GM19324 (cell line): ENCODE data around the gene CDA.

Experiments used
- ATAC-seq: cut with Tn5 transposase; IDR thresholded peaks from one replicate; pipeline ENCODE4 v1.9.1; 2021; ENCODE audit warnings: mild to moderate bottlenecking, moderate library complexity; ENCODE audit not compliant: unreplicated experiment, low FRiP score

The CDA gene

GRCh38 chr1:20643080-20643479, 54.2 kb downstream of the CDA start:
- ATAC-seq, result no peak

GRCh38 chr1:20644416-20644815, 55.5 kb downstream of the CDA start:
- ATAC-seq, result no peak

- no peak for ATAC-seq
Measured at GRCh38 chr1:20645414-20645813, 56.5 kb downstream of the CDA start.

GRCh38 chr1:20648438-20648837, 59.5 kb downstream of the CDA start:
- ATAC-seq, result no peak

- ATAC-seq, result no peak
Measured at GRCh38 chr1:20648946-20649345, 60.0 kb downstream of the CDA start.

GRCh38 chr1:20652300-20652699, 63.4 kb downstream of the CDA start:
- no peak for ATAC-seq

- no peak for ATAC-seq
Measured at GRCh38 chr1:20654104-20654690, 65.3 kb downstream of the CDA start.

- no peak for ATAC-seq
Measured at GRCh38 chr1:20657024-20657423, 68.1 kb downstream of the CDA start.

GRCh38 chr1:20658166-20658915, 69.4 kb downstream of the CDA start:
- no peak for ATAC-seq

GRCh38 chr1:20660363-20660762, 71.5 kb downstream of the CDA start:
- ATAC-seq, result no peak

GRCh38 chr1:20660847-20661206, 71.9 kb downstream of the CDA start:
- no peak for ATAC-seq

- peak; percentile 96 for ATAC-seq
Measured at GRCh38 chr1:20661207-20662109, 72.6 kb downstream of the CDA start, which contains the start of gene DDOST. DDOST (minus strand) TSS chr1:20661369; CDS start chr1:20661350, 19 bp downstream.

- ATAC-seq, result no peak
Measured at GRCh38 chr1:20662110-20662475, 73.2 kb downstream of the CDA start.

GRCh38 chr1:20663365-20663764, 74.5 kb downstream of the CDA start:
- no peak for ATAC-seq

- no peak for ATAC-seq
Measured at GRCh38 chr1:20663969-20664715, 75.2 kb downstream of the CDA start.

GRCh38 chr1:20665726-20666125, 76.8 kb downstream of the CDA start:
- ATAC-seq, result no peak

GRCh38 chr1:20666146-20666545, 77.2 kb downstream of the CDA start:
- no peak for ATAC-seq

GRCh38 chr1:20666804-20667203, 77.9 kb downstream of the CDA start:
- ATAC-seq, result no peak
